ACHN (cell line): ENCODE results near the gene LRRFIP1.
A peak's percentile ranks its signal among the peaks of the same experiment; 100 is the strongest.

Experiments
- DNase-seq: peaks from one replicate; pipeline ENCODE4 v3.0.0-alpha.2; 2015
- in situ Hi-C: cut with HindIII; loops from 2 replicates; pipeline ENCODE4 v1.10.0; 2017; ENCODE audit warnings: low sequenced_read_pairs, low pct_ligation_motif_present, low pct_unique_long_range_greater_than_20kb

Gene LRRFIP1

GRCh38 chr2:237627441-237628246 lies at the start of gene LRRFIP1:
LRRFIP1 (plus strand) TSS chr2:237627587; CDS start chr2:237627645, 58 bp downstream.
- peak; percentile 27 for DNase-seq
- in situ Hi-C loops: no loop called here

- DNase-seq: no peak
- in situ Hi-C loops: no loop called here
Measured at GRCh38 chr2:237577956-237578870, 49.2 kb upstream of the LRRFIP1 start.

- no peak for DNase-seq
- in situ Hi-C loops: no loop called here
Measured at GRCh38 chr2:237581326-237581725, 46.1 kb upstream of the LRRFIP1 start.

GRCh38 chr2:237581751-237582746 lies 45.3 kb upstream of the LRRFIP1 start:
- DNase-seq: peak; percentile 16
- in situ Hi-C loops: no loop called here

GRCh38 chr2:237583385-237584295 lies 43.7 kb upstream of the LRRFIP1 start:
- DNase-seq: no peak
- in situ Hi-C loops: no loop called here

GRCh38 chr2:237585590-237586221 lies 41.7 kb upstream of the LRRFIP1 start:
- no peak for DNase-seq
- in situ Hi-C loops: no loop called here

- in situ Hi-C loops: no loop called here
- DNase-seq: no peak
Measured at GRCh38 chr2:237588044-237588696, 39.2 kb upstream of the LRRFIP1 start.

GRCh38 chr2:237590272-237591140 lies 36.9 kb upstream of the LRRFIP1 start, which contains the start of gene RAB17:
RAB17 (minus strand) TSS chr2:237590734; CDS start chr2:237586154, 4,580 bp downstream.
- in situ Hi-C loops: no loop called here
- peak; percentile 45 for DNase-seq

GRCh38 chr2:237591141-237591881 lies 36.1 kb upstream of the LRRFIP1 start:
- DNase-seq: no peak
- in situ Hi-C loops: no loop called here

- in situ Hi-C loops: no loop called here
- DNase-seq: no peak
Measured at GRCh38 chr2:237592425-237592980, 34.9 kb upstream of the LRRFIP1 start.

- in situ Hi-C loops: no loop called here
- no peak for DNase-seq
Measured at GRCh38 chr2:237593036-237593435, 34.4 kb upstream of the LRRFIP1 start.

GRCh38 chr2:237593596-237594320 lies 33.6 kb upstream of the LRRFIP1 start:
- in situ Hi-C loops: no loop called here

GRCh38 chr2:237594514-237594871 lies 32.9 kb upstream of the LRRFIP1 start:
- in situ Hi-C loops: no loop called here
- no peak for DNase-seq

More at GRCh38 chr2:237593596-237594320, 33.6 kb upstream of the LRRFIP1 start:
- no peak for DNase-seq
